HG02623 (cell line): ENCODE measurements around the gene CALHM1.
"Not testable (repeated sequence)": the region's sequence is repeated elsewhere in the genome, so short reads cannot be mapped to it uniquely, and the experiment has no call there.

Source experiments
- ATAC-seq: cut with Tn5 transposase; IDR thresholded peaks from one replicate; pipeline ENCODE4 v1.9.1; 2021; ENCODE audit warnings: moderate library complexity; ENCODE audit not compliant: unreplicated experiment

CALHM1 gene

DNA sequence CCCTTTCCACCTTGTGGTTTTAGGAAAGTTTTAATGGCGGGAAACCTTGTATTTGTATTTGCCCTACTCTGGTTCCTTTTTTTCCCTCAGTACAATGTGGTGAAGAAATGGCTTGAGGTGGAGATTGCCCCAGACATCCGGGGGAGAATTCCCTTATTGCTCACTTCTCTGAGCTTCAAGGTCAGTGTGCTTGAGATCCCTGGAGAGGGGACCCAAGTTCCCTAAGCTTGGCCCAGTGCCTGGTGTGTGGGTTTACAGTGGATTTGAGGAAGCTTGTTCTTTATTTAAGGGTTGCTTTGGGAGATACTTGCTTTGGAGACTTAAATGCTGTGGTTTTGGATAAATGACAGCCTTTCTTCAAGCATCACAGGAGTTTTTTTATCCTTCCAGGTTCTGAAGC lies 24.8 kb downstream of the CALHM1 start:
- ATAC-seq, result no peak

DNA sequence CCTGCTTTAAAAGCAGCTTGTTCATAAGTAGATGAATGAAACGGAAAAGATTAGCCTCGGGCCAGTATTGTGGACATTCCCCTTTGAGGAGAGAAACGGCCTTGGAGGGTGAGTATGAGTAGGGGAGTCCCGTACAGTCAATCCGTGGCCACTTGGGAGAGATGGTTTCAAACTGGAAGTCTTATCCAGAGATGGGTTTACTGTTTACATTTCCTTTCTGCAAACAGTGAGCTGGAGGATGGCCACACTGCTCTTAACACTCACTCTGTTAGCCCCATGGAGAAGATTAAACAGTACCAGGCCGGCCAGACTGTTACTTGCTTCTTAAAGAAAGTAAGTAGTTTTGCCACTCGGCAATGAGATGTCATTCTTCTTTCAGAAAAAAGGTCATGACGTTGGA lies 26.8 kb downstream of the CALHM1 start:
- ATAC-seq, result no peak

DNA sequence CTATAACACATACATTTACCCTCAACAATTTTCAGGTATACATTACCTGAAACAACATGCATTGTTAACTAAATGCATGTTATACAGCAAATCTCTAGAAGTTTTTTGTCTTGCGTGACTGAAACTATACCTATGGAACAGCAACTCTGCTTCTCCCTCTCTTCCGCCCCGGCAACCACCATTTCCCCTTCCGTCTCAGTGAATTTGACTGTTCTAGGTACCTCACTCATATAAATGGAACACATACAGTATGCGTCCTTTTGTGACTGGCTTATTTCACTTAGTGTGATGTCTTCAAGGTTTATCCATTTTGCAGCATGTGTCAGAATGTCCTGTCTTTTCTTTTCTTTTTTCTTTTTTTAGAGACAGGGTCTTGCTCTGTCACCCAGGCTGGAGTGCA lies 29.1 kb downstream of the CALHM1 start:
- no peak for ATAC-seq

DNA sequence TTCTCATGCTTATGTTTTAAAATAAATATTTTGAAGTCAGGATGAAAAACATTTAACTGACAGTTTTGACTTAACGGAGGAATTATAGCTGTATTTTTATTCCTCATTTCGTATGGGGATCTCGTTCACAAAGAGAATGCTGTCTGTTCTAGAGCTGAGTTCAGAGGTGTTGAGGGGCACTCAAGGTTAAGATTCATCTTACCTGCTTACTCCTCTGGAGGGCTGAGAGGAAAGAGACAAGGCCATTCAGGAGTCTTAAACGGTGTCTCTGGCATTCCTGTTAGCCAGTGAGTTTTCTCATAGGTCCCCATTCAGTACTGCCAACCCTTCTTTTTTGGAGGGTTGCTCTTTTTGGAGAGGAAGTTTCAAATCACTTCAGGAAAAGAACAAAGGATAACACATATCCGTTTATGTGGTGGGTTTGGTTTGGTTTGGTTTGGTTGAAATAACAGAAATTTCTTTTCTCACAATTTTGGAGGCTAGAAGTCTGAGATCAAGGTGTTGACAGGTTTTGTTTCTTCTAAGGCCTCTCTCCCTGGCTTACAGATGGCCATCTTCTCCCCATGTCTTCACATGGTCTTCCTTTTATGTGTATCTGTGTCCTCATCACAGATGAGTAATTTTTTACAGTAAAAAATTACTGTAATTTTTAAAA lies 29.6 kb downstream of the CALHM1 start:
- no peak for ATAC-seq

DNA sequence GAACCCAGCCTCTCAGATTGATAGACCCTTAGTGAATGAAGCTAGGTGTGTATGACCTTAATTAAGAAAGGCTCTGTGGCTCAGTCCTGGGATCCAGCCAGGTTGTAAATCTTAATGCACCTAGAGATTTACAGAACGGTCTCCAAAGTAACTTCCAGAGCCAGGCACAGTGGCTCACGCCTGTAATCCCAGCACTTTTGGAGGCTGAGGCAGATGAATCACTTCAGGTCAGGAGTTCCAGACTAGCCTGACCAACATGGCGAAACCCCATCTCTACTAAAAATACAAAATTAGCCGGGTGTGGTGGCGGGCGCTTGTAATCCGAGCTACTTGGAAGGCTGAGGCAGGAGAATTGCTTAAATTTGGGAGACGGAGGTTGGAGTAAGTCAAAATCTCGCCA lies 30.8 kb downstream of the CALHM1 start:
- ATAC-seq, result no peak

DNA sequence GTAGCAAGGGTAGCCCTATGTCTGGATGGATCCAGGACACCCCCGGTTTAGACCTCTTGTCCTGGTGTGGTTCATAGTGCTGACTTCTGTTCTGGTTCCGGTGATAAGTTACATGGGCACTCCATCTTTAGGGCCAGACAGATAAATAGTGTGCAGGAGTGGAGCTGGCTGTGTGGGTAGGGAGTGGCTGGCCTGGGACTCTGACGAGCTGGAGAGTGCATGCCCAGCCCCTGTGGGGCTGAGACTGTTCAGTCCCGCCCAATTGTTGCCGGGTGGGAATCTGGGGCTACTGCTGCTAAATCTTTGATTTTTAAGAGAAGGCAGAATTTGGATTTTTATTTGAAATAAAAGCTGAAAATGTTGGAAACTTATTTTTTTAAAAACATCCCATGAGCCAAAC lies 35.0 kb downstream of the CALHM1 start:
- ATAC-seq, result no peak

DNA sequence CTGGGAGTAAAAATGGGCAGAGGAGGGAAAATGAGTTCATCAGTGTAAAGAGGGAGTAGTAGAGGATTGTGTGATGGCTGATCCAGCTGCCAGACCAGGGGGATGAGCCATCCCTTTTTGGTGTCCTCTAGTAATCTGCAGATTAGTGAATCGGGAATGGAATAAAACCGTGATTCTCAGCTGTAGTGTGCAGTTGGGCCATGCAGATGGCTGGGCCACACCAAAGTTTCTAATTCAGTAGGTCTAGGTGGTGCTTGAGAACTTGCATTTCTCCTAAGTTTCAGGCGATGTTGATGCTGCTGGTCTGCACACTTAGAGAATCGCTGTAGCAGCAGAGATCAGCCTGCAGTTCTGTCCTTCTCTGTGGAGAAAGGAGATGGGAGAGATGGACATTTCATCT lies 39.6 kb downstream of the CALHM1 start:
- no peak for ATAC-seq

DNA sequence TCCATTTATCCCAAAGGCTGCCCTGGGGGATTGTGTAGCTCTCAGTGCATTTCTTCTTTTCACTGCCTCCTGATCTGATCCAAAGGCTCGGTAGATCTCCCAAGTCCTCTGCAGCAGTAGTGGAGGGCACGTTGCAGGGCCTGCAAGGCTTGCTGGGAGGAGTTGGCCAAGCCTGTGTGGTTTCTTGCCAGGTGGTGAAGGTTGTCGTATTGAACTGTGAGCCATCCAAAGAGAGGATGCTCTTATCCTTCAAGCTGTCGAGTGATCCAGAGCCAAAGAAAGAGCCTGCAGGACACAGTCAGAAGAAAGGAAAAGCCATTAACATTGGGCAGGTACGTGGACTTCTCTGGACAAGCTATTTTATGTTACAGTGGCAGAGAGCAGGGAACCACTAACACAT lies 41.1 kb downstream of the CALHM1 start:
- no peak for ATAC-seq

DNA sequence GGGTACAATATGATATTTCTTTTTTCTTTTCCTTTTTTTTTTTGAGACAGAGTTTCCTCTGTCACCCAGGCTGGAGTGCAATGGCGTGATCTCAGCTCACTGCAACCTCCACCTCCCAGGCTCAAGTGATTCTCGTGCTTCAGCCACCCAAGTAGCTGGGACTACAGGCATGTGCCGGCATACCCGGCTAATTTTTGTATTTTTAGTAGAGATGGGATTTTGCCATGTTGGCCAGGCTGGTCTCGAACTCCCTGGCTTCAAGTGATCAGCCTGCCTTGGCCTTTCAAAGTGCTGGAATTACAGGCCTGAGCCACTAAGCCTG lies 41.6 kb downstream of the CALHM1 start:
- not testable (repeated sequence) for ATAC-seq

DNA sequence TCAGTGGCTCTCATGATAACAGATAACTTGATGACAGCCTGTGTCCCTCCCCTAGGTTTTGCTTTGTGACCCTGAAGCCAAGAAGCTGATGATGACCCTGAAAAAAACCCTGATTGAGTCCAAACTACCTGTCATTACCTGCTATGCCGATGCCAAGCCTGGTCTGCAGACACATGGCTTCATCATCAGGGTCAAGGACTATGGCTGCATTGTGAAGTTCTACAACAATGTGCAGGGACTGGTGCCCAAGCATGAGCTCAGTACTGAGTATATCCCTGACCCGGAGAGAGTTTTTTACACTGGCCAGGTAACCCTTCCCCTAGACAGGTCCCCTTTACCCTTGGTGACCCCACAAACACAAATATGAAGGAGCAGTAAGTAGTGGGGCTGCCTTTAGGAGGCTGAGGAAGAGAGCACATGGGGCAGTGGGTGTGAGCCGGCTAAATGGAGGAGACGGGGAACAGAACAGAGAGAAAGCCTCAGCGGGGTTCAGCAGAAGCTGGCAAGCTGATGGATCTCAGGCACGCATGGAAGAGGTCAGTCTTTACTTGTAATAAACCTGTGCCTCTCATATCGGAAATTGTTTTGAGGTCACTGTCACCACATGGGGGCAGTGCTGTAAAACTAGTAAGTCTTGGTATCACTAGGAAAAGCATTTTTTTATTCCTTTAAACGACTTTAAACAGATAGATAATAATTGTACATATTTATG lies 42.1 kb downstream of the CALHM1 start:
- no peak for ATAC-seq

DNA sequence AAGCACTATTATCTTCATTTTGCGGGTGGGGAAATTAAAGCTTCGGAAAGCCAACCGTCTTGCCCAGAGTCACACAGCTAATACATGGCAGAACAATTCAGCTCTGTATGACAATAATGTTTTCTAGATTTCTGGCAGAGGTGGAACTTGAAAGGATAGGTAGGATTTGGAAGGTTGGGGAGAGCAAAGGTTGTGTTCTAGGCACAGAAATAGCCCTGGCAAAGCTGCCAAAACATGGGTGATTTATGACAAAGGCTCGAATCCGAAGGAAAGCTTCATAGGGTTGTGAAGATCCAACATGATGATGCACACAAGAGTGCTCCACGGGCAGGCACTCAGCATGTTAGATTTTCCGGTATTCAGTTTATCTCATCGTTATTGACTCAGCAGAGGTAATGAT lies 43.1 kb downstream of the CALHM1 start:
- no peak for ATAC-seq

DNA sequence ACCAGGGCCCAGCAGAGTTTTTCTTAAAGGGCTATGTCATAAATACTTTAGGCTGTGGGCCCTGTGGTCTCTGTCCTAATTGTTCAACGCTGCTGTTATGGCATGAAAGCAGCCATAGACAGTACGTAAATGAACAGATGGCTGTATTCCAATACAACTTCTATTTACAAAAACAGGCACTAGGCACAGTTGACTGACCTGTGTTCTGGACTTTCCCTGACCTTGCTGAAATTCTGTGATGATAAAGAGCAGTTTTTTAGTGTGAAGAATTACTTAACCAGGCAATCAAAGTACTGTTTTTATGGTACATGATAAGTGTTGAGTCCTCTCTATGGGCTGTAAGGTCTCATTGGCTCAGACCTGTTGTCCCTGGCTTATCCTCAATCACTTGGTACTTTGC lies 45.1 kb downstream of the CALHM1 start:
- ATAC-seq, result no peak
